Transverse colon (tissue), 4 donors: Measurements from ENCODE around the gene FOXO4. TPM values are rescaled to one million over a fixed set of nuclear protein-coding genes. Genes with fewer than 3 reads are reported as not detected.

Experiments used
- DNase-seq: peaks from one replicate; pipeline ENCODE4 v3.0.0-alpha.2; 2019
- H3K27ac ChIP-seq, 4 donors: fragments of 200-600 bp; sonication (generic); 2 replicates each; pipeline ENCODE4 v1.5.1; 2016 to 2018; ENCODE audit warnings: inconsistent platforms in 4 of 4
- H3K27me3 ChIP-seq: fragments of 200-600 bp; sonication (generic); 2 replicates; pipeline ENCODE4 v1.5.1; 2017; ENCODE audit warnings: inconsistent platforms
- H3K36me3 ChIP-seq, 4 donors: fragments of 200-600 bp; sonication (generic); 2 replicates each; pipeline ENCODE4 v1.5.1; 2017 to 2019; ENCODE audit warnings: inconsistent platforms in 4 of 4
- H3K4me1 ChIP-seq, 4 donors: fragments of 200-600 bp; sonication (generic); 2 replicates each; pipeline ENCODE4 v1.5.1; 2017 to 2020; ENCODE audit warnings: inconsistent platforms in 4 of 4
- H3K4me3 ChIP-seq, 4 donors: fragments of 200-600 bp; sonication (generic); 1 replicate in 1 of 4; 2 replicates in 3 of 4; pipeline versions ENCODE4 v1.5.1 to v1.6.1; 2017 to 2019; ENCODE audit warnings: inconsistent platforms in 4 of 4
- H3K9me3 ChIP-seq, 2 donors: fragments of 200-600 bp; sonication (generic); 2 replicates each; pipeline ENCODE4 v1.5.1; 2017 to 2019; ENCODE audit warnings: inconsistent platforms in 2 of 2
- CTCF ChIP-seq, 5 experiments: fragments of 200-600 bp in 3 of 5; fragments of 450-650 bp in 2 of 5; sonication (generic) in 3 of 5; IDR thresholded peaks; 1 replicate in 2 of 5; 2 replicates in 3 of 5; pipeline ENCODE4 v1.5.1; 2016 to 2017; ENCODE audit warnings: antibody characterized with exemption in 5 of 5, inconsistent platforms in 3 of 5, mild to moderate bottlenecking in 2 of 5, moderate library complexity in 1 of 5
- EP300 ChIP-seq: sonication (generic); formaldehyde crosslinking; IDR thresholded peaks from one replicate; pipeline ENCODE4 v1.6.1; 2017; ENCODE audit warnings: antibody characterized with exemption, low read depth
- POLR2A ChIP-seq: fragments of 450-650 bp; IDR thresholded peaks from one replicate; pipeline ENCODE4 v1.6.1; 2016; ENCODE audit warnings: antibody characterized with exemption, mild to moderate bottlenecking, moderate library complexity
- POLR2AphosphoS5 ChIP-seq, 3 donors: sonication (generic); formaldehyde crosslinking; IDR thresholded peaks; one replicate each; pipeline ENCODE4 v1.6.1; 2016; ENCODE audit warnings: antibody characterized with exemption in 3 of 3
- WGBS, 2 donors: methylation state at CpG; one replicate each; pipeline ENCODE4 v1.1.5; 2018; ENCODE audit warnings: low coverage in 1 of 2; 5-methylcytosine and 5-hydroxymethylcytosine counted together
- in situ Hi-C, 4 donors: fragments of 200-750 bp; cut with MboI; loops; one replicate each; pipeline versions ENCODE4 v1.15.0 to v1.15.1; 2017; ENCODE audit warnings: low sequenced_read_pairs in 3 of 4, low pct_ligation_motif_present in 1 of 4, low pct_unique_long_range_greater_than_20kb in 1 of 4
- intact Hi-C: fragments of 100-400 bp; cut with DNase I; formaldehyde crosslinking; loops from one replicate; pipeline ENCODE4 v1.15.1; 2023; ENCODE audit warnings: low total_unique reads
- total RNA-seq, 4 donors: library from RNA; depleted of rRNA; stranded (reverse); fragments of >200 nt; gene quantifications; one replicate each; pipeline ENCODE4 v1.1.0, GENCODE V29; 2016

FOXO4 gene
- total RNA-seq, 4 donors from 2014 or later, result 23.3 to 152 (median 35.4) TPM

GRCh38 chrX:71082124-71082647, 13.5 kb upstream of the FOXO4 start:
- WGBS, 2 donors, result 80% methylated on average over 5 of the region's 5 CpGs; no CpG with 5 or more reads in 1 of the 2 donors
- no peaks in the 10 kb centered on the region for H3K36me3 ChIP-seq
- no peaks in the 10 kb centered on the region for H3K4me1 ChIP-seq
- TF ChIP-seq CTCF (IDR thresholded peaks at IDR 0.05) (no peak), POLR2AphosphoS5 (IDR thresholded peaks at IDR 0.05) (no peak), EP300 (no peak), POLR2A (no peak)
- intact Hi-C loops, result no loop called here
- no peak for DNase-seq
- H3K4me3 ChIP-seq, result no peak overlapping the region
- no peaks in the 10 kb centered on the region for H3K27me3 ChIP-seq
- no peak overlapping the region for H3K27ac ChIP-seq
- H3K9me3 ChIP-seq, result no peaks in the 10 kb centered on the region
- in situ Hi-C loops, result loop anchor here in 1 of 4 donors (25.0 kb wide), 1 partner anchor 105 kb away; no protein-coding TSS in a partner anchor

- no peaks in the 10 kb centered on the region for H3K9me3 ChIP-seq
- 60 to 88% methylated on average over 1 to 4 of the region's 4 CpGs for WGBS, 2 donors
- no peaks in the 10 kb centered on the region for H3K36me3 ChIP-seq
- no peaks in the 10 kb centered on the region for H3K27me3 ChIP-seq
- H3K4me3 ChIP-seq, result no peak overlapping the region
- intact Hi-C loops (no loop called here), in situ Hi-C loops (loop anchor here in 1 of 4 donors (25.0 kb wide), 1 partner anchor 104 kb away; no protein-coding TSS in a partner anchor)
- no peak for DNase-seq
- no peaks in the 10 kb centered on the region for H3K4me1 ChIP-seq
- TF ChIP-seq POLR2AphosphoS5 (IDR thresholded peaks at IDR 0.05) (no peak), CTCF (IDR thresholded peaks at IDR 0.05) (no peak), EP300 (no peak), POLR2A (no peak)
- H3K27ac ChIP-seq, result no peak overlapping the region
Observed at GRCh38 chrX:71082822-71083221, 12.8 kb upstream of the FOXO4 start.

GRCh38 chrX:71085900-71086299, 9.8 kb upstream of the FOXO4 start:
- WGBS, 2 donors, result 35 to 57% methylated on average over 1 to 4 of the region's 4 CpGs
- in situ Hi-C loops, result loop anchor here in 1 of 4 donors (25.0 kb wide), 1 partner anchor 101 kb away; no protein-coding TSS in a partner anchor
- no peaks in the 10 kb centered on the region for H3K27me3 ChIP-seq
- no peaks in the 10 kb centered on the region for H3K4me1 ChIP-seq
- no peak overlapping the region for H3K4me3 ChIP-seq
- H3K27ac ChIP-seq, result no peak overlapping the region
- TF ChIP-seq EP300, result no peak
- no peak for TF ChIP-seq POLR2AphosphoS5 (IDR thresholded peaks at IDR 0.05)
- no peak for TF ChIP-seq CTCF (IDR thresholded peaks at IDR 0.05)
- TF ChIP-seq POLR2A, result no peak
- no peak for DNase-seq
- intact Hi-C loops, result no loop called here
- H3K36me3 ChIP-seq, result no peaks in the 10 kb centered on the region
- no peaks in the 10 kb centered on the region for H3K9me3 ChIP-seq

- Histone ChIP-seq H3K4me3 (no peak overlapping the region), H3K36me3 (no peaks in the 10 kb centered on the region), H3K9me3 (no peaks in the 10 kb centered on the region), H3K27ac (no peak overlapping the region), H3K27me3 (no peaks in the 10 kb centered on the region), H3K4me1 (peaks cover 0 to 7% (median 2%) of the 10 kb centered on the region in 4 donors)
- 76 to 83% methylated on average over 3 to 5 of the region's 5 CpGs for WGBS, 2 donors
- intact Hi-C loops (no loop called here), in situ Hi-C loops (loop anchor here in 1 of 4 donors (25.0 kb wide), 1 partner anchor 96 kb away; no protein-coding TSS in a partner anchor)
- no peak for TF ChIP-seq POLR2A
- TF ChIP-seq CTCF (IDR thresholded peaks at IDR 0.05), result no peak
- TF ChIP-seq POLR2AphosphoS5 (IDR thresholded peaks at IDR 0.05), result no peak
- TF ChIP-seq EP300, result no peak
- DNase-seq, result no peak
Observed at GRCh38 chrX:71091263-71091662, 4.4 kb upstream of the FOXO4 start.
